Frontal cortex (tissue), 4 donors: ENCODE results near the gene DR1. TPM values are rescaled to one million over a fixed set of nuclear protein-coding genes. Genes with fewer than 3 reads are reported as not detected.
A peak's percentile ranks its signal among the peaks of the same experiment; 100 is the strongest.

ENCODE experiments used
- DNase-seq, 2 donors: peaks; one replicate each; pipeline ENCODE4 v3.0.0; 2012; ENCODE audit warnings: low spot score in 2 of 2
- FAIRE-seq: peaks from 2 replicates; lab custom pipeline; 2012; peaks lifted over from hg19 to GRCh38; lab: Jason Lieb, UNC
- total RNA-seq: library from RNA; depleted of rRNA; stranded (reverse); fragments of >200 nt; gene quantifications from one replicate; pipeline ENCODE4 v1.2.3, GENCODE V29; 2014
- donor health status: control.
- donor health status: control.
- donor health status: control.

Gene DR1
- total RNA-seq: 22.4 TPM

- FAIRE-seq (no peak), DNase-seq (peak; percentile 93 to 94)
Observed at GRCh38 chr1:93345633-93346420, at the start of gene DR1. TSS of gene DR1 (plus strand) at chr1:93345907. CDS start at chr1:93346646, 739 bp downstream.

- FAIRE-seq (no peak), DNase-seq (no peak)
Observed at GRCh38 chr1:93296555-93297154, 49.1 kb upstream of the DR1 start.

- DNase-seq (no peak), FAIRE-seq (no peak)
Observed at GRCh38 chr1:93301131-93301530, 44.6 kb upstream of the DR1 start.

- FAIRE-seq (no peak), DNase-seq (no peak)
Observed at GRCh38 chr1:93302078-93302477, 43.6 kb upstream of the DR1 start.

GRCh38 chr1:93304716-93305138 lies 41.0 kb upstream of the DR1 start:
- peak; percentile 81 for FAIRE-seq

GRCh38 chr1:93306920-93307319 lies 38.8 kb upstream of the DR1 start:
- FAIRE-seq (no peak), DNase-seq (no peak)

More at GRCh38 chr1:93304716-93305138, 41.0 kb upstream of the DR1 start:
- DNase-seq: peak; percentile 14 to 32

- FAIRE-seq (no peak), DNase-seq (no peak)
Observed at GRCh38 chr1:93313026-93313425, 32.7 kb upstream of the DR1 start.

GRCh38 chr1:93317207-93317606 lies 28.5 kb upstream of the DR1 start:
- DNase-seq: no peak
- FAIRE-seq: no peak

- FAIRE-seq (no peak), DNase-seq (no peak)
Observed at GRCh38 chr1:93317943-93318342, 27.8 kb upstream of the DR1 start.

- DNase-seq (no peak), FAIRE-seq (no peak)
Observed at GRCh38 chr1:93321720-93322119, 24.0 kb upstream of the DR1 start.

- no peak for FAIRE-seq
- DNase-seq: no peak
Observed at GRCh38 chr1:93322349-93322748, 23.4 kb upstream of the DR1 start.

GRCh38 chr1:93323185-93323820 lies 22.4 kb upstream of the DR1 start:
- FAIRE-seq (no peak), DNase-seq (no peak)

- DNase-seq: no peak
- no peak for FAIRE-seq
Observed at GRCh38 chr1:93324486-93325464, 20.9 kb upstream of the DR1 start.

- no peak for FAIRE-seq
- DNase-seq: no peak
Observed at GRCh38 chr1:93328809-93329760, 16.6 kb upstream of the DR1 start.

- FAIRE-seq (no peak), DNase-seq (no peak)
Observed at GRCh38 chr1:93330196-93330595, 15.5 kb upstream of the DR1 start.

GRCh38 chr1:93330617-93331016 lies 15.1 kb upstream of the DR1 start:
- FAIRE-seq (no peak), DNase-seq (no peak)

GRCh38 chr1:93331412-93331811 lies 14.3 kb upstream of the DR1 start:
- DNase-seq: no peak
- no peak for FAIRE-seq

- DNase-seq (no peak), FAIRE-seq (no peak)
Observed at GRCh38 chr1:93332368-93332767, 13.3 kb upstream of the DR1 start.
